Measurements from ENCODE around the gene IGF2. TPM values are rescaled to one million over a fixed set of nuclear protein-coding genes. Genes with fewer than 3 reads are reported as not detected.
"Not testable (repeated sequence)": the region's sequence is repeated elsewhere in the genome, so short reads cannot be mapped to it uniquely, and the experiment has no call there.

IGF2 gene, protein sequence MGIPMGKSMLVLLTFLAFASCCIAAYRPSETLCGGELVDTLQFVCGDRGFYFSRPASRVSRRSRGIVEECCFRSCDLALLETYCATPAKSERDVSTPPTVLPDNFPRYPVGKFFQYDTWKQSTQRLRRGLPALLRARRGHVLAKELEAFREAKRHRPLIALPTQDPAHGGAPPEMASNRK
- polyA plus RNA-seq (ENCODE audit: insufficient read length), result 5,095 TPM

DNA sequence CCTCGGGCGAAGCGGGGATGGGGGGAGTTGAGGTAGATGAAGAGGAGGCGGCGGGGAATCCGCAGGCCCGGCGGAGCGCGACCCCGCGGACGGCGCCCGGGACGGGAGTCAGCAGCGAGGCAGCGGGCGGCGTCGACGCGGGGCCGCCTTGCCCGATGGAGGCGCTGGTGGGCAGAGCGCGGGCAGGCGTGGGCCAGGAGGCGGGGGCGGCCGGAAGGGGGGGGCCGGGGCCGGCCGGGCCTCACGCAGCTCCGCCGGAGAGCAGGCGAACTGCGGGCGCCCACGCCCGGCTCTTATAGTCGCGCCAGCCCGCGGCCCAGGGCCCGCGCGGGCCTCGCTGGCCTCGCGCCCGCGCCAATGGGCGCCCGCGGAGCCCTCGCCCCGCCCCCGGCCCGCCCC is at the start of gene IGF2:
Gene IGF2, minus strand, starts transcription at position 267 of the 399 bp plus-strand sequence. CDS start 3,866 bp downstream, outside the sequence.
- peak; percentile 83 for DNase-seq

DNA sequence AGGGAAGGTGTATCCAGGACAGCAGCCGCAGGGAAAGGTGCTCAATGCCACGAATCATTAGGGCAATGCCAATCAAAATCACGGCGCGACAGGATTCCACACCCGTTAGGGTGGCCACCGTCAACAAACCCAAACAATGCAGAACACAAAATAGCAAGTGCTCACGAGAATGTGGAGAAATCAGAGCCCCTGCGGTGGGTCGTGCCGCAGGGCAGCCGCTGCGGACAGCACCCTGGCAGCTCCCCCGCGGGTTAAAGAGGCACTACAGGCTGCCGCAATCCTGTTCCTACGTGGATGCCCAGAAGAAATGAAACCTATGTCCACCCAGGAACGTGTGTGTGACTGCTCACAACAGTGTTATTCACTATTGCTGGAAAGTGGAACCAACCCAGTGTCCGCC is 49.6 kb upstream of the IGF2 start:
- no peak for DNase-seq

DNA sequence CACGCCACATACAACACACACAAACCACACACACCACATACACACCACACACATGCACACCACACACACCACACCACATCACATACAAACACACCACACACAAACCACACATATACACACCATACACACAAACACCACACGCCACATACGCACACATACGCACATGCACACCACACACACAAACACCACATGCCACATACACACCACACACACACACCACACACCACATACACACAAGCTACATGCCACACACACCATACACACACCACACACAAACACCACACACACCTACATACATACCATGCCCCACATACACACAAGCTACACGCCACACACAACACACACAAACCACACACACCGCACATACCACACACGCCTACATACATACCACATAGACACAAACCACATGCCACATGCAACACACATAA is 48.1 kb upstream of the IGF2 start:
- DNase-seq, result no peak

DNA sequence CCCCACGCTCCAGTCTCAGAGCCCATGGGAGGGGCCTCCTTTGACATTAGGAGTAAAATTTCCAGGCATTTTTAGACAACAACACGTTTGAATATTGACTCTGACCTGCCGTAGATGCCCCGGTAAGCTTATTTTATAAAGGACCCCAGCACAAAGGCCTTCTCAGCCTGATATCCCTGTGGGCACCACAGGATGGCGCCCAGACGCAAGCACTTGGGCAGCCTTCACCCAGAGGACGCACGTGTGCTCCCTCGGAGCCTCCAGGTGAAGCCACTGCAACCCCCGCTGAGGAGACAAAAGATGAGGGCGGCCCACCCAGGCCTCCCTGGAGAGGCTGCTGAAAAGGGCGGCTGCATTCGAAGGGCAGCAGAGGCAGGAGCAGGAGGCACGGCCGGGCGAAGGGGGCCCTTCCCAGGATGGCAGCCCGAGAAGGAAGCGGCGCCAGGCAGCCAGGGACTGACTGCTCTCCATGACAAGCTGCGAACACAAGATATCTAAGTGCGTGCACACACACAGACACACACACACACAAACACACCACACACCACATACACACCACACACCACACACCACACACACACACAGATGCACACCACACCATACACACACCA is 47.6 kb upstream of the IGF2 start:
- DNase-seq, result no peak

DNA sequence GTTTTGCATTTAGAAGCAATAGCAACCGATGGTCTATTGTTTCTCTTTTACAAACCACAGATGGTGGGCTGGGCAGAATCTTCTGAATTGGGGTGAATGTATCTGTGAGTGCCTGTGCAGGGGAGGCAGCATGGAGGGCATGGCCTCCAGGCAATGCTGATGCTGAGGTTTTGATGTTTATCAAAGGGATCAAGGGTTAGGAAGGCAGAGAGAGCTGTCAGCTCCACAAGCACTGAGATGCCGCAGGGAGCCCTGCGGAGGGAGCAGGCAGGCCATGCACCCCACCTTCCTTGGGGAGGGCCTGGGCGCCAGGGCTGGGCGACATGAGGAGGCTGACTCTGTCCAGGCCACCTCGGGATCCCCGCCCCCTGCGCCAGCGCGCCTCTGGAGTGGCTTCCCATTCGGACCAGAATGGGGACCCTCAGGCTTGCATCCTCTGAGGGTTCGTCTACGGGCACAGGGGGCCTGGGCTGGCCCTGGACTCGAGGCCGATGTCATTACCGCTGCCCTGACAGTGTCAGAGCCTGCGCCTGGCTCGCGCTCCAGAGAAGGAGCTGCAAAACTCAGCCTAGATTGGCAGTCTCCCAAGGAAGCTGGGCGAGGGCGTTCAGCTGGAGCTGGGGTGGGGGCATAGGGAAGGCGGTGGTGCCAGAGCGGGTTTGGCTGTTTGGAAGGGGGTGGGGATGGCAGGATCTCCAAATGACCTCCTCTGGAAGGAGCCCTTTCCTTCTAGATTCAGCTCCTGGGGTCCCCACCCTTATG is 46.3 kb upstream of the IGF2 start:
- DNase-seq, result no peak

DNA sequence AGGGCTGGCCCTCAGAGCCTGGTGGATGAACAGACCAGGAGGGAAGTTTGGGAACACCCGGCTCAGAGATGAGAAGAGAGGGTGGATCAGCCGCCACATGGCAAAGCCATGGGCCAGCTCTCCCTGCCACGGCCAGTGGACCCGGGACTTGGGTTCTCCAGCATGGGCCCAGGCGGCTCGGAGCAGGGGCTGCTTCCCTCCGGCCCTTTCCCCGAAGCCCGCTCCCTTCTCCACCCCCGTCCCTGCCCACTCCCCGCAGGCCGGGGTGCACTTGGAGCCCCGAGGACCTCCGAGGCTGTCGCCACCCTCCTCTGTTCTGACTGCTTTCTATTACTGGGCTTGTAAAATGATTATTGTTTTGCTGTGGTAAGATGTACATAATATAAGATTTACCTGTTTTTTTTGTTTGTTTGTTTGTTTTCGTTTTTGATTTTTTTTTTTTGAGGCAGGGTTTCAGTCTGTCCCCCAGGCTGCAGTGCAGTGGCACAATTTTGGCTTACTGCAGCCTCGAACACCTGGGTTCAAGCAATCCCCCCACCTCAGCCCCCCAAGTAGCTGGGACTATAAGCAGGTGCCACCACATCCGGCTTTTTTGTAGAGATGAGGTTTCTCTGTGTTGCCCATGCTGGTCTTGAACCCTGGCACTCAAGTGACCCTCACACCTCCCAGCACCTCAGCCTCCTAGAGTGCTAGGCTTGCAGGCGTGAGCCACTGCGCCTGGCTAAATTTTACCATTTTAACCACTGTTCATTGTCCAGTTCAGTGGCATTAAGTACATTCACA is 43.7 kb upstream of the IGF2 start:
- no peak for DNase-seq

DNA sequence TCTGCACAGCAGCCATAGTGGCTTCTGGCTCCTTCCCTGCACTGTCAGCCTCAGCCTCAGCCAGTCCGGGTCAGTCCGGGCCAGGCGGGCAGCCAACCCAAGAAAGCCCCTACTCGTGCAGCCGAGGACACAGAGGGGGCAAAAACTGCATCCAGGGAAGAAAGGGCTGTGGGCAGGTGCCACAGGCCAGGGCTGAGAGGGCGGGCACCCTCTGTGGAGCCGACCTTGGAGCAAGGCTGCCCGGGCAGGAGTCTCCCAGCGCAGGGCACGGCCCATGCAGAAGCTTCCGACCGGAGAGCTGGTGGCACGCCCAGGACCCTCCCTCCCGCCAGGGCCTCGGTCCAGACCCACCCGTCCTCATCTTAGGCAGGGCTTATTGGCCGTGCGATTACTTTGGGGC is 42.9 kb upstream of the IGF2 start:
- DNase-seq, result no peak

DNA sequence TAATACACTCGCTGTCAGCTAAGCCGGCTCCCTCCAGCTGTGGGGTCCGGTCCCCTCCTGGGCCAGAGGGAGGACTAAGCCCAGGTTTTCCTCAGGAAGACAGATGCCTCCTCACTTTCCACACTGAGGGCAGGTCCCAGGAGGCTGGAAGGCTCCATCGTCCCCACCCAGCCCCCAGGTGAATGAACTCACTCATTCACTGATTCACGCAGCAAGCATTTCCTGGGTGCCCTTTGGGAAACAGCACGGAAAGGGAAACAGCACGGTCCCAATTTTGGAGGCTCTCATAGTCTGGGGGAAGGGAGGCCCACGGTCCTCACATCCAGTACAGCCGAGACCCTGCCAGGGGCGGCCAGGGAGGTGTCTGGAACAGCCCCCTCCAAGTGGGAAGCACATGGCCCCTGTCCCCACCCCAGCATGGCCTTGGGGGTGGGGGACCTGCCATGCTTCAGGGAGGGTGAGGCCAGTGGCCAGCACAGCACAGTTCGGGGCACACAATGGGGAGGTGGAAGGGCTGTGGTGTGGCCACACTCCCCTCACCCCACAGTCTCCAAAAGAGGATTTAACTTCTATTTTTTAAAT is 41.7 kb upstream of the IGF2 start:
- DNase-seq, result no peak

DNA sequence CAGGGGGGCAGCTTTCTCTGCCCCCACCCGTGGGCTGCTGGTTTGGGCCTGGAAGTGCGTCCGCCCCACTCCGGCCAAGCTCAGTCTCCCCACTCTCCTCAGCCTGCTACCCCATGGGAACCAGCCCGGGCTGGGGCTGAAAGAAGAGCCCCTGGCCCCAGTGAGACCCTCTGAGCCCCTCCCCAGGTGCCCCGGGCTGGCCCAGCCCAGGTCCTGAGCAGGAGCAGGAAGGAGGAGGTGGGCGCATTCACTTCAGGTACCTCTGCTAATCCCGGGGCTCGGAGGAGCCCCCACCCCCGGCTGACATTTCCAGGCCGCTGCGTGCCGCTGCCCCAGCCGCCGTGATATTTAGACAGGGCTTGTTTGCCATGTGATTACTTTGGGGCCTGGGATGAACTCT is 41.2 kb upstream of the IGF2 start:
- no peak for DNase-seq

DNA sequence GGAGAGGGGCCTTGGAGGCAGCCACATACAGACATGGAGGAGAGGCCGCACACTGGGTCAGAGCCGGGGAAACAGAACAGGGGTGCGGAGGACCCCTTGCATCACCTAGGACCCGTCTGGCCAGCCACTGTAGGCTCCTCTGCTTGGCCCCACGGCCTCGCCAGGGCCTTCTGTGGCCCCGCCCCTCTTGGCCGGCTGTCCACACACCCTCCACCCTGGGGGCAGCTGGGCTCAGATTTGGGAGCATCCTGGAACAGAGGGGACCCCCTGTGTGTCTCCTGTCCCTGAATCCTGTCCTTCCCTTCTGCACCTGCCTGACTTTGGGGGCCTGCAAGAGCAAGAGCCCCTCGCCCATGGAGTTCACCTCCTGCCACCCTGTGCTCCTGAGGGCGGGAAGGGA is 40.3 kb upstream of the IGF2 start:
- no peak for DNase-seq

DNA sequence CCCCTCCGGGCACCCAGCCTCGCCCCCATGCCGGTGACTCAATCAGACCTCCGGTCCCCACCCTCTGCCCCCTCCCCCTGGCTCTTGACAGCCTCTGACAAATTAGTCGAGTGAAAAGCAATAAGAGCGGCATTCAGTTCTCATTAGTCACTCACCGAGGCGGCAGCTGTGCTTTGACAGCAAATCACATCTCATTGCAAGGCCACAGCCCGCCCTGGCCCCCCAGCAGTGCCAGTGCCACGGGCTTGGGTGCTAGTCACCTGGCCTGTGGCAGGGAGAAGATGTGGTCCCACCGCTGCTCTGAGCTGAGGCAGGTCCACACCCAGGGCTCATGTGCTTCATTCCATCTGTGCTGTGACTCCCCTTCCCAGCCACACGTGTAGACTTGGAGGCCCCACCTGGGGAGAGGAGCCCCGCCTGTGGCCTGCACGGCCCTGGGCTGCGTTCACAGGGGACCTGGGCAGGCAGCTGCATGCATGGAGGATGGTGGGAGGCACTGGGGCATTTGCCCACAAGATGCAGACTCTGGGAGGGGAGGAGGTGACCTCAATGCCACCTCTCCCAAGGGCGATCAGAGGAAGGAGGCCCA is 39.8 kb upstream of the IGF2 start:
- no peak for DNase-seq

DNA sequence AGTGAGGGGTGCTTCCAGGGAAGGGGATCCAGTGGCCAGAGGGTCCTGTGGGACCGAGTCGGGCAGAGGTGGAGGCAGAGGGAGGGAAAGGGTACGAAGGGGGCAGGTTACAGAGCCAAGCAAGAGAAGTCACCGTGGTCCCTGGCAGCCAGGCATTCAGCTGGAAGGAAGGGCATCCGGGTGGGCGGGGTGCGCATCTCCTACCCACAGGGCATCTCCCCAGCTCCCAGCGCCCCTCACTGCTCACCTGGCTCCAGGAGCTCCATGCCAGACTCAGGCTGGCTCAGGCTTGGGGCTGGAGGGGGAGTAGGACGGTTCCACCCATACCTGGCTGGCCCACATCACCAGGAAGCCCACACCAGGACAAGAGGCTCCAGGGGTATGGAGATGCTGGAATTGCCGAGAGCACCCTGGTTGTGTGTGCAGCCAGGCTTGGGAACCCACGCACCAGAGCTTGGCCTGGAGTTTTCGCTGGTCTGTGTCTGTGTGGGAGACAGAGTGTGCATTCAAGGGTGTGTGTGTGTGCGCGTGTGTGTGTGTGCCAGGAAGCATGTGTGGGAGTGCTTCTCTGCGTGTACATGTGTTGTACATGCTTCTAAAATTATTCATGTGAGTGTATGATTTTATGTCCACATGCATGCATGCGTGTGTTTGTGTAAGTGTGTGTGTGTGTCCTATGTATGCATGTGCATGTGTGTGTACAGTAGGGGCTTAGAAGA is 39.0 kb upstream of the IGF2 start:
- DNase-seq, result not testable (repeated sequence)

DNA sequence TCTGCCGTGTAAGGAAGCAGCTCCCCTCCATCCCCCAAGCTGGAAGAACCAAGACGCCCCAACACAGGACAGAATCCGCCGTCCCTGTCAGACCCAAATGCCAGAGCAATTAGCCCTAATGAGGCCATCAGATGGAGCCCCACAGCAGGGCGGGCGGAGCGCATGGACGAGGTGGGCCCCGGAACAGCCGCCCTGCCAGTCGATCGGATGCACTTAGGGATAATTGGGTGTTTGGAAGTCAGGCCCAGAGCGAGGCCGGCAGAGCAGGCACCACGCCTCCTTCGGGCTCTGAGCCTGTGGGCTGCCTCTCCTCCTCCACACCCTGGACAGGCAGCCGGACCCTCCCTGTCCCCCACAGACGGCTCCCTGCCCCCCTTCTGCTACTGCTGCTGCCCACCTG is 37.9 kb upstream of the IGF2 start:
- no peak for DNase-seq

DNA sequence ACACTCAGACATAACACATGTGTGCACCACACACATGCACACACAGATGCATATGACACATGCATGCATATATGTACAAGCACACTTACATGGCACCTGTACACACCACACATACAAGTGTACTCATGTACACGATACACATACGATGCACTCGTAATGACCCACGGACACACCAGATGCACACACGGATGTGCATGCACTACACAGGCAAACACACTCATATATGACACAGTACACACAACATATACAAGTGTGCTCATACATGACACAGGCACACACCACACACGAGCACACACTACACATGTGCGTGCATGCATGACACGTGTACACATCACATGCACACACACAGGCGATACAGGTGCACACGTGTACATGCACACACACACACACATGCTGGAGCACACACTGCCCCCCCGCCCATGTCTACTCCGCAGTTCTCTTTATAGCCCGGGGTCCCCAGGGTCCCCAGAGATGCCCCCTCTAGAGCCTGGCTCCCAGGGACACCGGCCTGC is 37.3 kb upstream of the IGF2 start:
- no peak for DNase-seq

DNA sequence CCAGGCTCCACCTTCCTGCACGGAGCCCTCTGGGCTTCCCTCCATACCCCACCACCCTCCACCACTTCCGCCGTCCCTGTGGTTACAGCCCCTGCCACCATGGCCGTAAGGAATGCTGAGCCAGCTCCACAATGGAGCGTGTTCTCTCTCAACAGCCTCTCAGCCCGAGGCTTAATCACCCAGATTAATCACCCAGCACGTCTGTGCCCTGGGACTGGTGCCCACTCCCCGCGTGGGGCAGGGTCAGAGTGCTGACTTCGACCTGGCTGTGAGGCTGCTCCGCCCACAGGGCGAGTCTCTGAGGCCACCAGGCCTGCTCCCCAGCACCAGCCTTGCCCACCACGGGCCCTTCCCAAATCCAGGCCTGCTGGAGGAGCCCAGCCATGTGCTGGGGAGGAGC is 36.5 kb upstream of the IGF2 start:
- DNase-seq, result no peak

DNA sequence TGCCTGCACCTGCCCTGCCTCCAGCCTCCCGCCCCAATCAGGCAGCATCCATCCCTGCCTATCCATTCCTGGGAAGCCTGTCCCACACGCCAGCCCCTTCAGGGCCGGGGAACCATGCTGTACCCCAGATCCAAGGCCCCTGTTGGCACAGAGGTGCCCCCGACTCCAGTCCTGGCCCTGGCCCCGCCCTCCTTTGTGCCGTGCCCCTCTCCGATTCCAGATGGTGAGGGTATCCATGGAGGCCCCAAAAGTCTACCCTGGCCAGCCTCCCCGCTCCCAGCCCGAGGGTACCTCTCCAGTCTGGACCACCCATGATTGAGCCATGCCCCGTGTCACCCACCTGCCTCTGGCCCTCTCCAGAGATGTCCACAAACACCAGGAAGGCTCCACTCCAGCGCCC is 35.2 kb upstream of the IGF2 start:
- DNase-seq, result no peak

DNA sequence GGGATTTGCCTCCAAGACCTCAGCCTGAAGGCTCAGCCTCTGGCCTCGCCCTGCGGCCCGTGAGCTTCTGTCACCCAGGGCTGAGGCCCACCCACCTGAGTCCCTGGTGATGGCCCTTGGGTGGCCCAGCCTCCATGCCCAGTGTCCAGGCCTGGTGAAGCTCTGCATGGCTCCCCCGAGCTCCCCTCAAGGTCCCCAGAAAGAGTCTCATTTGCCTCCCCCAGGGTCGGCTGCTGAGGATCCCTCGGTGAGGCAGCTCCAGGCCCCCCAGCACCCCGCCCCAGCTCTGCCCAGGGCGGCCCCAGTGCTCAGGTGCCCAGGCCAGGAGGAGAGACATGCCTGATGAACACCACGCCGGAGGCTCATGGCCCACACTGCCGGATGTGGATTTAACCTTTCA is 34.6 kb upstream of the IGF2 start:
- DNase-seq, result no peak

DNA sequence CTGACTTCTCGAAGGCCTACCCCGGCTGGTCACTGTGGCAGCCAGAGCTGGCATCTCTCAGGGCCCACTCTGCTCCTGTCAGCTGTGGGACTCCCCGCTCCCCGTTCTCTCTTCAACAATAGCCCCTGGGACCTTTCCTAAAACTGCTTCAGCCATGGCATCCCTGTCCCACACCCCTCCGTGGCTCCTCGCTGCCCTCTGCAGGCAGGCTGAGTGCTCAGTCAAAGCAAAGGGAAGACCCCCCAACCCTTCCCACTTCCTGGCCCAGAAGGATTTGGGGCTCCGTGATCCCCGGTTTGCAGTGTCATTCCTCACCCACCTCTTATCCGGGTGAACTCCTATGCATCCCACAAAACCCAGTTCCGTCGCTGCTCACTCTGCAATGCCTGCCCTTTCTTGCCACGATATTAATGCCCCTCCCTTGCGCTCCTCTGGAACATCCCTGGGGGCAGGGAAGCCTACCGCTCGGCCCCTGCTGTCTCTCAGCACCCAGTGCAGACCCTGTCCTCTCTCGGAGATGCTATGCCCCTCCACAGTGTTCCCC is 34.0 kb upstream of the IGF2 start:
- DNase-seq, result no peak

DNA sequence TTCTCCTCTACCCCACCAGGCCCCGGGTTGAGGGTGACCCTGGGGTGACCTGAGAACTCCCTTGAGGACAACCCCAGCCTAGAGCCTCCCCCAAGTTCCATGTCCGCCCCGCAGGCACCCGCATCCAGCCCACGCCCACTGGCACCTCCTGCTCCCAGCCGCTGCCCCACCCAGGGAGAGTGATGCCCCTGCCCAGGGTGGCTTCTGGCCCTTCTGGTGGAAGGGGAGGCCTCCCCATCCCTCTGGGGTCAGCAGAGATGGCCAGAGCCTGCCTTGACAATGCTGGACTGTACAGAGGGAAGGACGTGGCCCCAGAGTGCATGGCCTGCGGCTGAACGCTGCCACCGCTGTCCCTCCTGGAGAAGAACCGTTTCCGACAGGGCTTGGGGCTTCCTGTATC is 33.5 kb upstream of the IGF2 start:
- DNase-seq, result no peak

DNA sequence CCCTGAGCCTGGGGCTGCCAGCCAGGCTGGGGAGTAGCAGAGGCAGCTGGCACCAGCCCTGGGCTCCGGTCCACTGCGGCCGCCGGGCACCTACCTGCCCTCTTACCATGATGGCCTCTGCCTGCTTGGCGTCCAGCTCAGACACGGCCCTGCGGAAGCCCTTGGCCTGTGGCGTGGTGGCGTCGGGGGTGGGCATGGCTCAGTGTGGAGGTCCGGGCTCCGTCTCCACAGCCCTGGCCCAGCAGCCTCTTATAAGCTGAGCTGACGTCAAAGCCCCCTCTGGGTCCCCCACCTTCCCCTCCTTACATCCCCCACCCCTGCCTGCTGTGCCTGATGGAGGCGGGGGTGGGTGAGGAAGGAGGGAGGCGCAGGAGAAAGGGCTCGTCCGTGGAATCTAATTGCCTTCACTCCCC is 32.4 kb upstream of the IGF2 start, which contains the start of gene TH:
Gene TH, minus strand, starts transcription at position 225 of the 413 bp plus-strand sequence. Its CDS starts 29 bp downstream, at position 196.
- no peak for DNase-seq
